HEK293 (cell line): ENCODE data around the gene CPLX3.

Source experiments
- CTCF ChIA-PET: fragments of 350-600 bp; formaldehyde crosslinking; extraction: SDS; loops from one replicate; lab custom pipeline; 2021; ENCODE audit warnings: antibody characterized with exemption; lab: Yijun Ruan, JAX
- POLR2A ChIA-PET: fragments of 300-600 bp; formaldehyde crosslinking; extraction: SDS; loops from one replicate; lab custom pipeline; 2020; ENCODE audit warnings: antibody characterized with exemption, inconsistent platforms; lab: Yijun Ruan, JAX
- H3K27ac ChIP-seq: fragments of 200-500 bp; sonication (Bioruptor generic); 2 replicates; pipeline ENCODE4 v1.5.1; 2014; ENCODE audit warnings: low read depth, low read length, control low read depth, inconsistent platforms; ENCODE audit errors: extremely low read depth
- H3K36me3 ChIP-seq, 2 experiments: fragments of 200-500 bp in 1 of 2; sonication (Bioruptor generic) in 1 of 2; 1 replicate in 1 of 2; 2 replicates in 1 of 2; pipeline ENCODE4 v1.5.1; 2014 to 2017; ENCODE audit warnings: inconsistent platforms in 2 of 2, low read length in 2 of 2; ENCODE audit not compliant: control insufficient read depth in 2 of 2, insufficient read depth in 1 of 2
- H3K4me1 ChIP-seq: fragments of 200-500 bp; sonication (Bioruptor generic); 2 replicates; pipeline ENCODE4 v1.5.1; 2014; ENCODE audit warnings: mild to moderate bottlenecking, low read length, inconsistent platforms; ENCODE audit not compliant: control insufficient read depth, insufficient read depth
- H3K4me3 ChIP-seq: 2 replicates; pipeline ENCODE4 v1.5.1; 2011; ENCODE audit warnings: low read depth, mild to moderate bottlenecking, control low read depth, low read length, moderate library complexity
- H3K9me3 ChIP-seq: fragments of 200-500 bp; sonication (Bioruptor generic); 2 replicates; pipeline ENCODE4 v1.5.1; 2014; ENCODE audit warnings: low read depth, low read length, inconsistent platforms; ENCODE audit not compliant: control insufficient read depth, insufficient read depth
- GLIS1 ChIP-seq: fragments of 450-650 bp; formaldehyde crosslinking; IDR thresholded peaks from 2 replicates; pipeline ENCODE4 v1.5.1; 2016; ENCODE audit warnings: missing biosample characterization, missing genetic modification characterization
- GLIS2 ChIP-seq: fragments of 450-650 bp; formaldehyde crosslinking; IDR thresholded peaks from 2 replicates; pipeline ENCODE4 v1.5.1; 2016; ENCODE audit warnings: missing biosample characterization, missing genetic modification characterization
- KLF10 ChIP-seq: fragments of 450-650 bp; IDR thresholded peaks from 2 replicates; pipeline ENCODE4 v1.5.1; 2018; ENCODE audit warnings: missing biosample characterization, mild to moderate bottlenecking, missing genetic modification characterization
- OSR2 ChIP-seq: fragments of 450-650 bp; formaldehyde crosslinking; IDR thresholded peaks from 2 replicates; pipeline ENCODE4 v1.5.1; 2016; ENCODE audit warnings: missing biosample characterization, missing genetic modification characterization
- SCRT1 ChIP-seq: fragments of 450-650 bp; formaldehyde crosslinking; IDR thresholded peaks from 2 replicates; pipeline ENCODE4 v1.5.1; 2016; ENCODE audit warnings: missing biosample characterization, missing genetic modification characterization, borderline replicate concordance
- SCRT2 ChIP-seq: fragments of 450-650 bp; formaldehyde crosslinking; IDR thresholded peaks from 2 replicates; pipeline ENCODE4 v1.5.1; 2016; ENCODE audit warnings: missing biosample characterization, missing genetic modification characterization
- ZBTB17 ChIP-seq: fragments of 450-650 bp; formaldehyde crosslinking; IDR thresholded peaks from 2 replicates; pipeline ENCODE4 v1.5.1; 2016; ENCODE audit warnings: missing biosample characterization, missing genetic modification characterization
- ZBTB20 ChIP-seq: fragments of 450-650 bp; formaldehyde crosslinking; IDR thresholded peaks from 2 replicates; pipeline ENCODE4 v1.5.1; 2016; ENCODE audit warnings: missing biosample characterization, missing genetic modification characterization
- ZBTB21 ChIP-seq: fragments of 450-650 bp; formaldehyde crosslinking; IDR thresholded peaks from 2 replicates; pipeline ENCODE4 v1.5.1; 2017; ENCODE audit warnings: missing biosample characterization, missing genetic modification characterization
- ZFHX2 ChIP-seq: fragments of 450-650 bp; formaldehyde crosslinking; conservative IDR thresholded peaks from 2 replicates; pipeline ENCODE4 v1.5.1; 2016; ENCODE audit warnings: missing biosample characterization, missing genetic modification characterization
- ZIC2 ChIP-seq: fragments of 450-650 bp; formaldehyde crosslinking; IDR thresholded peaks from 2 replicates; pipeline ENCODE4 v1.5.1; 2016; ENCODE audit warnings: missing biosample characterization, missing genetic modification characterization
- ZNF175 ChIP-seq: fragments of 450-650 bp; formaldehyde crosslinking; IDR thresholded peaks from 2 replicates; pipeline ENCODE4 v1.5.1; 2016; ENCODE audit warnings: missing biosample characterization, missing genetic modification characterization
- ZNF2 ChIP-seq: fragments of 450-650 bp; formaldehyde crosslinking; IDR thresholded peaks from 2 replicates; pipeline ENCODE4 v1.5.1; 2016; ENCODE audit warnings: missing biosample characterization, missing genetic modification characterization
- ZNF24 ChIP-seq: fragments of 450-650 bp; formaldehyde crosslinking; IDR thresholded peaks from 2 replicates; pipeline ENCODE4 v1.5.1; 2016; ENCODE audit warnings: missing biosample characterization, missing genetic modification characterization
- ZNF335 ChIP-seq: fragments of 450-650 bp; formaldehyde crosslinking; conservative IDR thresholded peaks from 2 replicates; pipeline ENCODE4 v1.5.1; 2016; ENCODE audit warnings: missing biosample characterization, missing genetic modification characterization
- ZNF341 ChIP-seq: fragments of 450-650 bp; formaldehyde crosslinking; IDR thresholded peaks from 2 replicates; pipeline ENCODE4; 2016; ENCODE audit warnings: low read depth, missing biosample characterization, missing genetic modification characterization
- ZNF600 ChIP-seq: fragments of 450-650 bp; formaldehyde crosslinking; IDR thresholded peaks from 2 replicates; pipeline ENCODE4 v1.5.1; 2016; ENCODE audit warnings: missing biosample characterization, missing genetic modification characterization
- ZNF623 ChIP-seq: fragments of 450-650 bp; formaldehyde crosslinking; IDR thresholded peaks from 2 replicates; pipeline ENCODE4 v1.5.1; 2016; ENCODE audit warnings: missing biosample characterization, missing genetic modification characterization
- ZNF629 ChIP-seq: fragments of 450-650 bp; formaldehyde crosslinking; IDR thresholded peaks from 2 replicates; pipeline ENCODE4 v1.5.1; 2017; ENCODE audit warnings: missing biosample characterization, missing genetic modification characterization
- ZNF76 ChIP-seq: fragments of 450-650 bp; formaldehyde crosslinking; IDR thresholded peaks from 2 replicates; pipeline ENCODE4; 2016; ENCODE audit warnings: low read depth, missing biosample characterization, missing genetic modification characterization, borderline replicate concordance
- ZSCAN16 ChIP-seq: fragments of 450-650 bp; formaldehyde crosslinking; IDR thresholded peaks from 2 replicates; pipeline ENCODE4 v1.5.1; 2016; ENCODE audit warnings: missing biosample characterization, missing genetic modification characterization
- TF ChIP-seq, protein P1 (sequence below): fragments of 450-650 bp; formaldehyde crosslinking; IDR thresholded peaks from 2 replicates; pipeline ENCODE4 v1.5.1; 2016; ENCODE audit warnings: missing biosample characterization, missing genetic modification characterization
- TF ChIP-seq, protein P2 (sequence below): fragments of 450-650 bp; formaldehyde crosslinking; IDR thresholded peaks from 2 replicates; pipeline ENCODE4 v1.5.1; 2016; ENCODE audit warnings: missing biosample characterization, missing genetic modification characterization
- TF ChIP-seq, protein P3 (sequence below): fragments of 450-650 bp; formaldehyde crosslinking; IDR thresholded peaks from 2 replicates; pipeline ENCODE4 v1.5.1; 2016; ENCODE audit warnings: missing biosample characterization, missing genetic modification characterization
- TF ChIP-seq, protein P4 (sequence below): fragments of 450-650 bp; formaldehyde crosslinking; IDR thresholded peaks from 2 replicates; pipeline ENCODE4 v1.5.1; 2016; ENCODE audit warnings: missing biosample characterization, missing genetic modification characterization
- TF ChIP-seq, protein P5 (sequence below): fragments of 450-650 bp; formaldehyde crosslinking; conservative IDR thresholded peaks from 2 replicates; pipeline ENCODE4 v1.5.1; 2016; ENCODE audit warnings: low read depth, missing biosample characterization, missing genetic modification characterization

Gene CPLX3

DNA sequence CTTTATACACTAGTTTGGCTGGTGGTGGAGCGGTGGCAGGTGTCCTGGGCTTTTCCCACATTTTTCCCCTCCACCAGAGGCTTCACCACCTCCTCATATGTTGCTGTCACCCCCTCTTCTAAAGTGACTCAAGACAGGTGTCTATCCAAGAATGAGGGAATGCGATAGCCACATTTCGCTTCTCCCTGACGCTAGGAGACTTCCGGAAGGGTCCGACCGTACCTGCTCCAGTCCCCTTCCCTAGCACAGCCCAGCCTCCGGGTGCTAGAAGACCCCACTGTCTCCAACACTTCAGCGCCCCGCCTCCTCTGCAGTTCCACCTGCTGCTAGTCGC is 46.2 kb downstream of the CPLX3 start:
- TF ChIP-seq OSR2 (tag by site-specific recombination) (no peak), GLIS2 (tag by site-specific recombination) (0 out of 2 replicates have a peak, but pooled peaks have one; percentile 47), SCRT2 (tag by site-specific recombination) (peak; percentile 99; the same call in 1 of the 2 replicates), SCRT1 (tag by site-specific recombination) (peak; percentile 99), ZNF175 (tag by site-specific recombination) (no peak), ZNF24 (tag by site-specific recombination) (no peak), ZNF341 (tag by site-specific recombination) (peak; percentile 86), GLIS1 (tag by site-specific recombination) (0 out of 2 replicates have a peak, but pooled peaks have one; percentile 5), ZSCAN16 (tag by site-specific recombination) (no peak), ZBTB21 (no peak), ZNF335 (tag by site-specific recombination) (peak; percentile 75)
- TF ChIP-seq, protein P1, sequence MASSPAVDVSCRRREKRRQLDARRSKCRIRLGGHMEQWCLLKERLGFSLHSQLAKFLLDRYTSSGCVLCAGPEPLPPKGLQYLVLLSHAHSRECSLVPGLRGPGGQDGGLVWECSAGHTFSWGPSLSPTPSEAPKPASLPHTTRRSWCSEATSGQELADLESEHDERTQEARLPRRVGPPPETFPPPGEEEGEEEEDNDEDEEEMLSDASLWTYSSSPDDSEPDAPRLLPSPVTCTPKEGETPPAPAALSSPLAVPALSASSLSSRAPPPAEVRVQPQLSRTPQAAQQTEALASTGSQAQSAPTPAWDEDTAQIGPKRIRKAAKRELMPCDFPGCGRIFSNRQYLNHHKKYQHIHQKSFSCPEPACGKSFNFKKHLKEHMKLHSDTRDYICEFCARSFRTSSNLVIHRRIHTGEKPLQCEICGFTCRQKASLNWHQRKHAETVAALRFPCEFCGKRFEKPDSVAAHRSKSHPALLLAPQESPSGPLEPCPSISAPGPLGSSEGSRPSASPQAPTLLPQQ (tag by site-specific recombination) = no peak
- ChIA-PET POLR2A (interaction anchor here (1.7 to 4.3 kb wide), 2 partner anchors 12 to 17 kb away, joined by 7 to 12 read pairs; partner anchors contain the start of gene MPI), CTCF (interaction anchor here (1.4 kb wide), 1 partner anchor 9 kb away, joined by 3 read pairs; no protein-coding TSS in a partner anchor)
- no peaks in the 10 kb centered on the region for H3K9me3 ChIP-seq
- peak overlapping the region; percentile 96 for H3K4me3 ChIP-seq
- H3K4me1 ChIP-seq = peaks cover 7% of the 10 kb centered on the region
- H3K27ac ChIP-seq = peak overlapping the region; percentile 74
- H3K36me3 ChIP-seq = peaks cover 8 to 23% of the 10 kb centered on the region in 2 experiments; a peak in 2 of 3 replicates

DNA sequence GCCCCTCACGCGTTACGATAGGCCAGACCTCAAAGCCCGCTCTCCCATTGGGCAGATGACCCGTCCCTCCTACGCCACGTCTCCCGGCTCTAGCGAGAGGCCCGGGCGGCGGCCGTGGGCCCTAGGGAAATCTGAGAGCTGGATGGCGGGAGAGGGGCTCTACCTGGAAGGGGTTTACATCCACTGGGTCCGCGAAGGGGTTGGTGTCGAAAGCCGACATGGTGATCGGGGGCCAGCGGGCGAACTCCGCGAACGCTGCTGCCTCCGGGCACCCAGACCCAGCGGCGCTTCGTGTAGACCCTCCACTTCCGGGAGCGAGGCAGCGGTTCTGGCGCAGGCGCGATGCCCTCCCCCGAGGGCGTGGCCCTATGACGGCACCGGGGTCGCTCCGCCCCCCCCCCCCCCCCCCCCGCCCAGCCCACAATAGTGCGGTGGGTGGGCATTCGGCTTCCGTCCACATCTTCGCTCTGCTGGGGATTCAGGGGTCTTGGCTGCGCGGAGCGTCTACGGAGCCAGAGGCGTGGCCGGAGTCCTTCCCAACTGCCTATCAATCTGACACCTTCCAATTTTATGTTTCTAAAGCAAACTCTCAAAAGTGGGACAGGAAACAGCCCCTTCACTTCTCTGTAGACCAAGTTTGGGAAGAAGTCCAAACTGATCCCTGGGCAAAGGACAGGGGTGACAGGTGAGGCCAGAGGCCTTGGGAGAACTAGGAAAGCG is 46.8 kb downstream of the CPLX3 start, which contains the start of gene SCAMP2:
TSS of gene SCAMP2 (minus strand) at position 330 of the 720 bp plus-strand sequence. CDS start at position 220, 110 bp downstream.
- no peaks in the 10 kb centered on the region for H3K9me3 ChIP-seq
- ChIA-PET CTCF (interaction anchor here (0.6 to 1.4 kb wide), 3 partner anchors 9 to 112 kb away, joined by 3 to 4 read pairs (median 3); no protein-coding TSS in a partner anchor), POLR2A (interaction anchor here (0.6 to 4.3 kb wide), 8 partner anchors 11 to 84 kb away, joined by 3 to 12 read pairs (median 4); partner anchors contain the start of genes FAM219B, MPI and RPP25)
- H3K4me3 ChIP-seq = peak within 1 kb of the TSS; percentile 96
- peak within 1 kb of the TSS; percentile 74 for H3K27ac ChIP-seq
- peaks cover 7% of the 10 kb centered on the region for H3K4me1 ChIP-seq
- H3K36me3 ChIP-seq = peaks cover 8 to 18% of the 10 kb centered on the region in 2 experiments; a peak in 2 of 3 replicates
- TF ChIP-seq ZNF2 (peak; percentile 77), ZBTB20 (tag by site-specific recombination) (peak; percentile 91), ZNF629 (tag by site-specific recombination) (peak; percentile 86), ZFHX2 (tag by site-specific recombination) (peak; percentile 66), ZNF76 (peak; percentile 73), ZNF623 (tag by site-specific recombination) (no peak), ZIC2 (tag by site-specific recombination) (peak; percentile 38), ZNF600 (tag by site-specific recombination) (peak; percentile 21; the same call in 1 of the 2 replicates), ZBTB17 (tag by site-specific recombination) (peak; percentile 78), KLF10 (tag by site-specific recombination) (peak; percentile 81), ZBTB21 (peak; percentile 58; the same call in 1 of the 2 replicates)
- TF ChIP-seq, protein P2, sequence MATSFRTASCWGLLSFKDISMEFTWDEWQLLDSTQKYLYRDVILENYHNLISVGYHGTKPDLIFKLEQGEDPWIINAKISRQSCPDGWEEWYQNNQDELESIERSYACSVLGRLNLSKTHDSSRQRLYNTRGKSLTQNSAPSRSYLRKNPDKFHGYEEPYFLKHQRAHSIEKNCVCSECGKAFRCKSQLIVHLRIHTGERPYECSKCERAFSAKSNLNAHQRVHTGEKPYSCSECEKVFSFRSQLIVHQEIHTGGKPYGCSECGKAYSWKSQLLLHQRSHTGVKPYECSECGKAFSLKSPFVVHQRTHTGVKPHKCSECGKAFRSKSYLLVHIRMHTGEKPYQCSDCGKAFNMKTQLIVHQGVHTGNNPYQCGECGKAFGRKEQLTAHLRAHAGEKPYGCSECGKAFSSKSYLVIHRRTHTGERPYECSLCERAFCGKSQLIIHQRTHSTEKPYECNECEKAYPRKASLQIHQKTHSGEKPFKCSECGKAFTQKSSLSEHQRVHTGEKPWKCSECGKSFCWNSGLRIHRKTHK (tag by site-specific recombination) = no peak
- TF ChIP-seq, protein P3, sequence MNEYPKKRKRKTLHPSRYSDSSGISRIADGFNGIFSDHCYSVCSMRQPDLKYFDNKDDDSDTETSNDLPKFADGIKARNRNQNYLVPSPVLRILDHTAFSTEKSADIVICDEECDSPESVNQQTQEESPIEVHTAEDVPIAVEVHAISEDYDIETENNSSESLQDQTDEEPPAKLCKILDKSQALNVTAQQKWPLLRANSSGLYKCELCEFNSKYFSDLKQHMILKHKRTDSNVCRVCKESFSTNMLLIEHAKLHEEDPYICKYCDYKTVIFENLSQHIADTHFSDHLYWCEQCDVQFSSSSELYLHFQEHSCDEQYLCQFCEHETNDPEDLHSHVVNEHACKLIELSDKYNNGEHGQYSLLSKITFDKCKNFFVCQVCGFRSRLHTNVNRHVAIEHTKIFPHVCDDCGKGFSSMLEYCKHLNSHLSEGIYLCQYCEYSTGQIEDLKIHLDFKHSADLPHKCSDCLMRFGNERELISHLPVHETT (tag by site-specific recombination) = 0 out of 2 replicates have a peak, but pooled peaks have one; percentile 57
- TF ChIP-seq, protein P4, sequence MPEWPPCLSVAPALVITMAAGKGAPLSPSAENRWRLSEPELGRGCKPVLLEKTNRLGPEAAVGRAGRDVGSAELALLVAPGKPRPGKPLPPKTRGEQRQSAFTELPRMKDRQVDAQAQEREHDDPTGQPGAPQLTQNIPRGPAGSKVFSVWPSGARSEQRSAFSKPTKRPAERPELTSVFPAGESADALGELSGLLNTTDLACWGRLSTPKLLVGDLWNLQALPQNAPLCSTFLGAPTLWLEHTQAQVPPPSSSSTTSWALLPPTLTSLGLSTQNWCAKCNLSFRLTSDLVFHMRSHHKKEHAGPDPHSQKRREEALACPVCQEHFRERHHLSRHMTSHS (tag by site-specific recombination) = no peak
- TF ChIP-seq, protein P5, sequence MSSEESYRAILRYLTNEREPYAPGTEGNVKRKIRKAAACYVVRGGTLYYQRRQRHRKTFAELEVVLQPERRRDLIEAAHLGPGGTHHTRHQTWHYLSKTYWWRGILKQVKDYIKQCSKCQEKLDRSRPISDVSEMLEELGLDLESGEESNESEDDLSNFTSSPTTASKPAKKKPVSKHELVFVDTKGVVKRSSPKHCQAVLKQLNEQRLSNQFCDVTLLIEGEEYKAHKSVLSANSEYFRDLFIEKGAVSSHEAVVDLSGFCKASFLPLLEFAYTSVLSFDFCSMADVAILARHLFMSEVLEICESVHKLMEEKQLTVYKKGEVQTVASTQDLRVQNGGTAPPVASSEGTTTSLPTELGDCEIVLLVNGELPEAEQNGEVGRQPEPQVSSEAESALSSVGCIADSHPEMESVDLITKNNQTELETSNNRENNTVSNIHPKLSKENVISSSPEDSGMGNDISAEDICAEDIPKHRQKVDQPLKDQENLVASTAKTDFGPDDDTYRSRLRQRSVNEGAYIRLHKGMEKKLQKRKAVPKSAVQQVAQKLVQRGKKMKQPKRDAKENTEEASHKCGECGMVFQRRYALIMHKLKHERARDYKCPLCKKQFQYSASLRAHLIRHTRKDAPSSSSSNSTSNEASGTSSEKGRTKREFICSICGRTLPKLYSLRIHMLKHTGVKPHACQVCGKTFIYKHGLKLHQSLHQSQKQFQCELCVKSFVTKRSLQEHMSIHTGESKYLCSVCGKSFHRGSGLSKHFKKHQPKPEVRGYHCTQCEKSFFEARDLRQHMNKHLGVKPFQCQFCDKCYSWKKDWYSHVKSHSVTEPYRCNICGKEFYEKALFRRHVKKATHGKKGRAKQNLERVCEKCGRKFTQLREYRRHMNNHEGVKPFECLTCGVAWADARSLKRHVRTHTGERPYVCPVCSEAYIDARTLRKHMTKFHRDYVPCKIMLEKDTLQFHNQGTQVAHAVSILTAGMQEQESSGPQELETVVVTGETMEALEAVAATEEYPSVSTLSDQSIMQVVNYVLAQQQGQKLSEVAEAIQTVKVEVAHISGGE = peak; percentile 66; the same call in 1 of the 2 replicates
